A549 treated with CORT108297 at 1 μM for 4 hours (cell line): Measurements from ENCODE around the gene GALNT5. TPM values are rescaled to one million over a fixed set of nuclear protein-coding genes. Genes with fewer than 3 reads are reported as not detected.

Experiments used
- total RNA-seq: library from RNA; stranded (reverse); fragments of 200-300 nt; extraction: Qiagen RNA extraction; gene quantifications from 5 replicates; pipeline ENCODE4 v1.2.3, GENCODE V29; 2022

The GALNT5 gene, protein sequence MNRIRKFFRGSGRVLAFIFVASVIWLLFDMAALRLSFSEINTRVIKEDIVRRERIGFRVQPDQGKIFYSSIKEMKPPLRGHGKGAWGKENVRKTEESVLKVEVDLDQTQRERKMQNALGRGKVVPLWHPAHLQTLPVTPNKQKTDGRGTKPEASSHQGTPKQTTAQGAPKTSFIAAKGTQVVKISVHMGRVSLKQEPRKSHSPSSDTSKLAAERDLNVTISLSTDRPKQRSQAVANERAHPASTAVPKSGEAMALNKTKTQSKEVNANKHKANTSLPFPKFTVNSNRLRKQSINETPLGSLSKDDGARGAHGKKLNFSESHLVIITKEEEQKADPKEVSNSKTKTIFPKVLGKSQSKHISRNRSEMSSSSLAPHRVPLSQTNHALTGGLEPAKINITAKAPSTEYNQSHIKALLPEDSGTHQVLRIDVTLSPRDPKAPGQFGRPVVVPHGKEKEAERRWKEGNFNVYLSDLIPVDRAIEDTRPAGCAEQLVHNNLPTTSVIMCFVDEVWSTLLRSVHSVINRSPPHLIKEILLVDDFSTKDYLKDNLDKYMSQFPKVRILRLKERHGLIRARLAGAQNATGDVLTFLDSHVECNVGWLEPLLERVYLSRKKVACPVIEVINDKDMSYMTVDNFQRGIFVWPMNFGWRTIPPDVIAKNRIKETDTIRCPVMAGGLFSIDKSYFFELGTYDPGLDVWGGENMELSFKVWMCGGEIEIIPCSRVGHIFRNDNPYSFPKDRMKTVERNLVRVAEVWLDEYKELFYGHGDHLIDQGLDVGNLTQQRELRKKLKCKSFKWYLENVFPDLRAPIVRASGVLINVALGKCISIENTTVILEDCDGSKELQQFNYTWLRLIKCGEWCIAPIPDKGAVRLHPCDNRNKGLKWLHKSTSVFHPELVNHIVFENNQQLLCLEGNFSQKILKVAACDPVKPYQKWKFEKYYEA
- 2.6 to 3.2 TPM (median 2.8 TPM) in 5 replicates for total RNA-seq

DNA sequence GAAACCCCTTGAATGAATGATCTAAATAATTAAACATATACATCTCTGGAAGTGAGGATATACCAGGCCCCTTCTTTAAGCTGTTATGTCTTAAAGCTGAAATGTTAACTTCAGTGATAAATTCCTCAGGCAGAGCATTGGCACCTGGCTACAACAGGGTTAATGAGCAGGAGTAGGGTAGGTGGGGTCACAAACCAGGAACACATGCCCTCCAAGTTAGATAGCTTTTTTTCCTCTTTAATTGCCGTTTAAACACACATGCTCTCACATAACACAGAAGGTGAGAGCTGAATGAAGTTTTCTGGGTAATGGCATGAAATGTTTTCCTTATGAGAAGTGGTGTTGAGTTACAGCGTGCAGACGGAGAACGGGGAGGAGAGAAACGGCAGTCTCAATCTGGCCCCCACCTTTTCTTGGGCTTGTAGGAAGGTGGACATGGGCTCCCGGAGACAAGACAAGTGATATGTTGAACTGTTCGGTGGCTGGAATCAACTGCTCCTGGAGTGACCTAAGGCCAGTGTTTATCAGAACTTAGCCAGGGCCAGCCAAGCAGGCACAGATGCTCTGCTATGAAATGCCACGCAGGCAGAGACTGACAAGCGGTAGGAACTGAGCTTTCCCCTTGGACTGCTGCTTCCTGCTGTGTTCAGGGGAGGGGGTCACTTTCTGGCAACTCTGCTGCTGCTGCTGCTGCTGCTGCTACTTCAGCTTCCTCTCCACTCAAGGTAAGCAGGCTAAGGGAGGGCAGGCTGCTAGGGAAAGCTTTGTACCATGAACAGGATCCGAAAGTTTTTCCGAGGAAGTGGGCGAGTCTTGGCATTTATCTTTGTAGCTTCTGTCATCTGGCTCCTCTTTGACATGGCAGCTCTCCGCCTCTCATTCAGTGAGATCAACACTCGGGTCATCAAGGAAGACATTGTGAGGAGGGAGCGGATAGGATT, at the start of gene GALNT5:
Gene GALNT5 (plus strand): TSS at position 394 of the 941 bp plus-strand sequence. CDS start 378 bp downstream, at position 772.

DNA sequence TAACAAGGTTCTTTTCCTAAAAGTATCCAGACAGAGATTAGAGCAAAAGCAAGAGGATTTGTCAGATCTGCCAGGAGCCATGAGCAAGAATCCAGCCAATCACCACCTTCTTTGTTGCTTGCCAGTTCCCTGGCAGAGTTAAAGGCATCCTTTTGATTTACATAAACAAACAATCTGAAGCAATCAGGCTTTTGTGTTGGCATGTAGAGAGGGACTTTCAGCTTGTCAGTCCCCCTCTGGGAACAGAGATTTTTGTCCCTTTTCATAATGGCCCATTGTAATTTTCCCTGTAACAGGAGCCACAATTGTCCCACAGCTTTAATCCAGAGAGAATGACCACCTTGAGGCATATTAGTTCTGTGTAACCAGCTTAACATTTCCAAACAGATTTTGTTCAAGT, 68.3 kb downstream of the GALNT5 start, which contains the start of gene ERMN:
Gene ERMN (minus strand): TSS at position 39 of the 400 bp plus-strand sequence. CDS start 182 bp downstream, outside the sequence.

Other genes with a start within 250 kb of the GALNT5 start
- gene ERMN, start 68.1 kb downstream of the GALNT5 start, total RNA-seq: not detected in 5 replicates
- not detected in 5 replicates for gene CYTIP, start 186.4 kb downstream of the GALNT5 start, total RNA-seq